Neural cell (in vitro differentiated cells): ENCODE measurements around the gene PEAR1. TPM values are rescaled to one million over a fixed set of nuclear protein-coding genes. Genes with fewer than 3 reads are reported as not detected.

Experiments
- H2AFZ ChIP-seq: fragments of 200-600, 300-800 bp; sonication (generic), shearing (Covaris generic); 2 replicates; pipeline ENCODE4 v1.6.0; 2014; ENCODE audit warnings: low read depth, mild to moderate bottlenecking, antibody characterized with exemption, low read length, moderate library complexity
- H3F3A ChIP-seq: fragments of 200-600 bp; shearing (Covaris generic); 2 replicates; pipeline ENCODE4 v1.6.1; 2016; ENCODE audit warnings: mild to moderate bottlenecking, moderate library complexity, mixed read lengths, antibody characterized with exemption, low read length; ENCODE audit not compliant: insufficient read depth, poor library complexity, severe bottlenecking
- H3K27ac ChIP-seq: fragments of 200-600, 300-800 bp; sonication (generic), shearing (Covaris generic); 2 replicates; pipeline ENCODE4 v1.5.1; 2014; ENCODE audit warnings: mild to moderate bottlenecking, low read length, moderate library complexity
- H3K27me3 ChIP-seq: fragments of 300-800, 200-600 bp; sonication (generic), shearing (Covaris generic); 2 replicates; pipeline ENCODE4 v1.6.0; 2014; ENCODE audit warnings: mild to moderate bottlenecking, low read depth, low read length, moderate library complexity; ENCODE audit not compliant: insufficient read depth
- H3K36me3 ChIP-seq: fragments of 300-800, 200-600 bp; sonication (generic), shearing (Covaris generic); 2 replicates; pipeline ENCODE4 v1.5.1; 2014; ENCODE audit warnings: mild to moderate bottlenecking, antibody characterized with exemption, low read length, moderate library complexity; ENCODE audit not compliant: insufficient read depth
- H3K4me2 ChIP-seq: fragments of 300-800, 200-600 bp; sonication (generic), shearing (Covaris generic); 2 replicates; pipeline ENCODE4 v1.6.0; 2014; ENCODE audit warnings: mild to moderate bottlenecking, low read length
- H3K4me3 ChIP-seq: fragments of 300-800, 200-600 bp; sonication (generic), shearing (Covaris generic); 2 replicates; pipeline ENCODE4 v1.5.1; 2014; ENCODE audit warnings: mild to moderate bottlenecking, low read length, moderate library complexity
- H3K79me2 ChIP-seq: fragments of 200-600 bp; shearing (Covaris generic); replicated peaks from 2 replicates; pipeline ENCODE4 v1.6.0; 2014; ENCODE audit warnings: mild to moderate bottlenecking, low read length, moderate library complexity; ENCODE audit not compliant: insufficient read depth
- H3K9ac ChIP-seq: fragments of 300-800, 200-600 bp; sonication (generic), shearing (Covaris generic); 2 replicates; pipeline ENCODE4 v1.6.1; 2016; ENCODE audit warnings: mild to moderate bottlenecking, low read length, mixed read lengths
- H3K9me2 ChIP-seq: fragments of 200-600 bp; shearing (Covaris generic); 2 replicates; pipeline ENCODE4 v1.6.1; 2016; ENCODE audit warnings: mild to moderate bottlenecking, low read length, mixed read lengths; ENCODE audit not compliant: insufficient read depth
- H3K9me3 ChIP-seq: fragments of 200-600, 300-800 bp; sonication (generic), shearing (Covaris generic); 2 replicates; pipeline ENCODE4 v1.6.1; 2016; ENCODE audit warnings: mild to moderate bottlenecking, mixed run types, low read length, moderate library complexity, mixed read lengths
- H4K20me1 ChIP-seq: fragments of 200-600 bp; shearing (Covaris generic); 2 replicates; pipeline ENCODE4 v1.6.1; 2016; ENCODE audit warnings: mild to moderate bottlenecking, mixed run types; ENCODE audit not compliant: insufficient read depth
- CTCF ChIP-seq: fragments of 450-650 bp; IDR thresholded peaks from 2 replicates; pipeline ENCODE4 v1.5.1; 2014; ENCODE audit warnings: antibody characterized with exemption, mild to moderate bottlenecking, moderate library complexity; ENCODE audit not compliant: poor library complexity, severe bottlenecking
- EP300 ChIP-seq: fragments of 450-650 bp; conservative IDR thresholded peaks from 2 replicates; pipeline ENCODE4 v1.6.1; 2014; ENCODE audit warnings: antibody characterized with exemption, mild to moderate bottlenecking, moderate library complexity; ENCODE audit not compliant: poor library complexity, severe bottlenecking
- EZH2 ChIP-seq: fragments of 200-600, 300-800 bp; shearing (Covaris generic), sonication (generic); IDR thresholded peaks from 2 replicates; pipeline ENCODE4 v1.6.1; 2014; ENCODE audit warnings: antibody characterized with exemption, low read length, borderline replicate concordance, mild to moderate bottlenecking; ENCODE audit not compliant: insufficient read depth, poor library complexity, severe bottlenecking
- MXI1 ChIP-seq: fragments of 450-650 bp; conservative IDR thresholded peaks from 2 replicates; pipeline ENCODE4 v1.6.1; 2014; ENCODE audit warnings: antibody characterized with exemption, mild to moderate bottlenecking; ENCODE audit not compliant: poor library complexity, severe bottlenecking
- POLR2AphosphoS5 ChIP-seq: IDR thresholded peaks from 2 replicates; pipeline ENCODE4 v1.6.1; 2012
- RAD21 ChIP-seq: fragments of 450-650 bp; conservative IDR thresholded peaks from 2 replicates; pipeline ENCODE4 v1.6.1; 2014; ENCODE audit warnings: antibody characterized with exemption, mild to moderate bottlenecking, moderate library complexity
- REST ChIP-seq: IDR thresholded peaks from 2 replicates; pipeline ENCODE4 v1.6.1; 2012; ENCODE audit warnings: borderline replicate concordance
- SMC3 ChIP-seq: fragments of 450-650 bp; conservative IDR thresholded peaks from 2 replicates; pipeline ENCODE4 v1.6.1; 2014; ENCODE audit warnings: antibody characterized with exemption, mild to moderate bottlenecking, moderate library complexity; ENCODE audit not compliant: poor library complexity
- TAF1 ChIP-seq: IDR thresholded peaks from 2 replicates; pipeline ENCODE4 v1.6.1; 2012; ENCODE audit warnings: low read depth
- polyA plus RNA-seq: library from polyadenylated mRNA; depleted of rRNA; stranded (reverse); fragments of >200 nt; gene quantifications from 2 replicates; pipeline ENCODE4 v1.2.3, GENCODE V29; 2014

Gene PEAR1
- polyA plus RNA-seq, 1 donor from 2014 or later: not detected

GRCh38 chr1:156913809-156914387, 20.4 kb downstream of the PEAR1 start:
- Histone ChIP-seq H3K4me3 (no peak overlapping the region), H3K4me2 (no peak overlapping the region), H4K20me1 (no peaks in the 10 kb centered on the region), H3K9ac (no peak overlapping the region), H3K79me2 (no peaks in the 10 kb centered on the region), H3K36me3 (no peaks in the 10 kb centered on the region), H3K27ac (no peak overlapping the region), H2AFZ (no peak overlapping the region), H3F3A (no peaks in the 10 kb centered on the region), H3K9me3 (no peaks in the 10 kb centered on the region), H3K27me3 (peaks cover 7% of the 10 kb centered on the region), H3K9me2 (no peaks in the 10 kb centered on the region)
- TF ChIP-seq RAD21: no peak
- TF ChIP-seq REST: no peak
- TF ChIP-seq CTCF: no peak
- TF ChIP-seq EP300: no peak
- TF ChIP-seq MXI1: no peak
- no peak for TF ChIP-seq POLR2AphosphoS5
- no peak for TF ChIP-seq SMC3
- TF ChIP-seq EZH2: no peak
- no peak for TF ChIP-seq TAF1

- Histone ChIP-seq H3K9me2 (no peaks in the 10 kb centered on the region), H3K9ac (no peak overlapping the region), H3K27ac (no peak overlapping the region), H3K36me3 (no peaks in the 10 kb centered on the region), H3K27me3 (peaks cover 9% of the 10 kb centered on the region), H3K4me2 (no peak overlapping the region), H4K20me1 (no peaks in the 10 kb centered on the region), H3K79me2 (no peaks in the 10 kb centered on the region), H3K4me3 (no peak overlapping the region), H3F3A (no peaks in the 10 kb centered on the region), H3K9me3 (no peaks in the 10 kb centered on the region), H2AFZ (no peak overlapping the region)
- TF ChIP-seq EP300 (no peak), POLR2AphosphoS5 (no peak), CTCF (no peak), RAD21 (no peak), TAF1 (no peak), REST (no peak), SMC3 (no peak), MXI1 (no peak), EZH2 (no peak)
Observed at GRCh38 chr1:156914440-156914856, 20.9 kb downstream of the PEAR1 start.
